ENCODE measurements around the gene GRIA4.

GRCh38 chr11:105622016-105622415, 12.1 kb downstream of the GRIA4 start:
- TF ChIP-seq POLR2A (IDR thresholded peaks at IDR 0.05; ENCODE audit: extremely low read depth, insufficient read length) (no peak), CTCF (IDR thresholded peaks at IDR 0.05; ENCODE audit: low read depth, low read length) (no peak), MAX (IDR thresholded peaks at IDR 0.05; ENCODE audit: low read depth, low read length) (no peak), MYC (IDR thresholded peaks at IDR 0.05; ENCODE audit: low read depth, low read length) (no peak)

Data from NB4 (cell line).